H9 (cell line): Measurements from ENCODE around the gene TMEM52B. TPM values are rescaled to one million over a fixed set of nuclear protein-coding genes. Genes with fewer than 3 reads are reported as not detected.

Source experiments
- DNase-seq: peaks from one replicate; pipeline ENCODE4 v3.0.0-alpha.2; 2017
- H2AFZ ChIP-seq: one replicate; pipeline ENCODE4 v1.6.1; 2013; ENCODE audit warnings: mild to moderate bottlenecking, low read length, control low read depth, moderate library complexity
- H2AK5ac ChIP-seq: 2 replicates; pipeline ENCODE4 v1.6.1; 2013; ENCODE audit warnings: low read length, control low read depth, mixed read lengths; ENCODE audit not compliant: insufficient read length
- H2BK120ac ChIP-seq: one replicate; pipeline ENCODE4 v1.6.1; 2013; ENCODE audit warnings: low read depth, mild to moderate bottlenecking, low read length, control low read depth, inconsistent platforms; ENCODE audit not compliant: poor library complexity, severe bottlenecking
- H2BK12ac ChIP-seq: 2 replicates; pipeline ENCODE4 v1.6.1; 2013; ENCODE audit warnings: low read length, control low read depth, mixed read lengths, low read depth; ENCODE audit not compliant: insufficient read length
- H2BK15ac ChIP-seq: 2 replicates; pipeline ENCODE4 v1.6.1; 2013; ENCODE audit warnings: low read depth, low read length, control low read depth
- H2BK20ac ChIP-seq: one replicate; pipeline ENCODE4 v1.6.1; 2013; ENCODE audit warnings: low read depth, mild to moderate bottlenecking, low read length, control low read depth, inconsistent platforms; ENCODE audit not compliant: poor library complexity, severe bottlenecking
- H2BK5ac ChIP-seq: 2 replicates; pipeline ENCODE4 v1.6.1; 2013; ENCODE audit warnings: low read length, control low read depth, mixed read lengths; ENCODE audit not compliant: insufficient read length
- H3K14ac ChIP-seq: 2 replicates; pipeline ENCODE4 v1.6.1; 2013; ENCODE audit warnings: low read length, control low read depth; ENCODE audit not compliant: insufficient read depth
- H3K18ac ChIP-seq: 2 replicates; pipeline ENCODE4 v1.6.1; 2013; ENCODE audit warnings: low read depth, mild to moderate bottlenecking, mixed read lengths, low read length, control low read depth; ENCODE audit not compliant: insufficient read length
- H3K23ac ChIP-seq: 2 replicates; pipeline ENCODE4 v1.6.1; 2013; ENCODE audit warnings: low read length, control low read depth, mixed read lengths, low read depth; ENCODE audit not compliant: insufficient read length
- H3K23me2 ChIP-seq: 2 replicates; pipeline ENCODE4 v1.6.1; 2013; ENCODE audit warnings: low read depth, mild to moderate bottlenecking, mixed read lengths, low read length, control low read depth; ENCODE audit not compliant: insufficient read length, poor library complexity, severe bottlenecking
- H3K27ac ChIP-seq: 2 replicates; pipeline ENCODE4 v1.5.1; 2013; ENCODE audit warnings: low read length, control low read depth, mixed read lengths, low read depth; ENCODE audit not compliant: insufficient read length
- H3K27me3 ChIP-seq: 2 replicates; pipeline ENCODE4 v1.6.1; 2013; ENCODE audit warnings: low read length, control low read depth, inconsistent platforms; ENCODE audit not compliant: insufficient read depth
- H3K4ac ChIP-seq: 2 replicates; pipeline ENCODE4 v1.6.1; 2013; ENCODE audit warnings: low read depth, mild to moderate bottlenecking, control low read depth, inconsistent platforms, low read length, moderate library complexity
- H3K4me1 ChIP-seq: 2 replicates; pipeline ENCODE4 v1.6.1; 2013; ENCODE audit warnings: low read length, control low read depth, inconsistent platforms; ENCODE audit not compliant: insufficient read depth
- H3K4me2 ChIP-seq: 2 replicates; pipeline ENCODE4 v1.6.1; 2013; ENCODE audit warnings: low read length, control low read depth, mixed read lengths; ENCODE audit not compliant: insufficient read length, insufficient read depth
- H3K56ac ChIP-seq: 2 replicates; pipeline ENCODE4 v1.6.1; 2013; ENCODE audit warnings: low read depth, mild to moderate bottlenecking, mixed read lengths, low read length, control low read depth; ENCODE audit not compliant: insufficient read length
- H3K79me1 ChIP-seq: 2 replicates; pipeline ENCODE4 v1.6.1; 2013; ENCODE audit warnings: low read depth, mild to moderate bottlenecking, moderate library complexity, low read length, control low read depth, inconsistent platforms; ENCODE audit not compliant: insufficient read depth, poor library complexity, severe bottlenecking
- H3K79me2 ChIP-seq: 2 replicates; pipeline ENCODE4 v1.6.1; 2013; ENCODE audit warnings: low read length, control low read depth, inconsistent platforms; ENCODE audit not compliant: insufficient read depth
- H3K9ac ChIP-seq: 2 replicates; pipeline ENCODE4 v1.6.1; 2013; ENCODE audit warnings: low read length, control low read depth, mixed read lengths; ENCODE audit not compliant: insufficient read length; ENCODE audit errors: extremely low read depth
- H3K9me3 ChIP-seq: one replicate; pipeline ENCODE4 v1.6.1; 2013; ENCODE audit warnings: low read depth, low read length, inconsistent platforms; ENCODE audit not compliant: control insufficient read depth
- H3T11ph ChIP-seq: one replicate; pipeline ENCODE4 v1.6.1; 2013; ENCODE audit warnings: mild to moderate bottlenecking, low read length, control low read depth, inconsistent platforms
- H4K20me1 ChIP-seq: one replicate; pipeline ENCODE4 v1.6.1; 2013; ENCODE audit not compliant: control insufficient read depth, insufficient read length, insufficient read depth
- H4K5ac ChIP-seq: 2 replicates; pipeline ENCODE4 v1.6.1; 2013; ENCODE audit warnings: low read depth, mild to moderate bottlenecking, mixed read lengths, low read length, control low read depth; ENCODE audit not compliant: insufficient read length
- H4K8ac ChIP-seq: replicated peaks from 2 replicates; pipeline ENCODE4 v1.6.1; 2013; ENCODE audit warnings: low read length, control low read depth, mixed read lengths, low read depth; ENCODE audit not compliant: insufficient read length
- H4K91ac ChIP-seq: 2 replicates; pipeline ENCODE4 v1.6.1; 2013; ENCODE audit warnings: low read depth, mild to moderate bottlenecking, moderate library complexity, mixed read lengths, low read length, control low read depth; ENCODE audit not compliant: insufficient read length
- H3K27ac Mint-ChIP-seq, 3 experiments: 2 replicates in 2 of 3; 3 replicates in 1 of 3; pipeline ENCODE4 v1.8.0; 2020 to 2021; ENCODE audit warnings: mixed read lengths in 3 of 3, mild to moderate bottlenecking in 1 of 3, moderate library complexity in 1 of 3
- H3K27me3 Mint-ChIP-seq: 2 replicates; pipeline ENCODE4 v1.8.0; 2021; ENCODE audit warnings: low read depth, mild to moderate bottlenecking, moderate library complexity, mixed read lengths
- H3K36me3 Mint-ChIP-seq, 3 experiments: 2 replicates in 2 of 3; 3 replicates in 1 of 3; pipeline ENCODE4 v1.8.0; 2020 to 2021; ENCODE audit warnings: low read depth in 3 of 3, mixed read lengths in 3 of 3; ENCODE audit not compliant: insufficient read depth in 1 of 3
- H3K4me1 Mint-ChIP-seq, 2 experiments: 2 replicates each; pipeline ENCODE4 v1.8.0; 2020; ENCODE audit warnings: mixed read lengths in 2 of 2
- H3K4me3 Mint-ChIP-seq, 2 experiments: 2 replicates in 1 of 2; 3 replicates in 1 of 2; pipeline ENCODE4 v1.8.0; 2020 to 2021; ENCODE audit warnings: mild to moderate bottlenecking in 2 of 2, mixed read lengths in 2 of 2, moderate library complexity in 1 of 2
- H3K9me3 Mint-ChIP-seq, 2 experiments: 2 replicates in 1 of 2; 3 replicates in 1 of 2; pipeline ENCODE4 v1.8.0; 2020; ENCODE audit warnings: mild to moderate bottlenecking in 2 of 2, mixed read lengths in 2 of 2, moderate library complexity in 1 of 2
- CTCF ChIP-seq: fragments of 200-600 bp; sonication (generic); conservative IDR thresholded peaks from 3 replicates; pipeline ENCODE4 v1.8.0; 2021; ENCODE audit warnings: antibody characterized with exemption, mild to moderate bottlenecking
- WGBS: extraction: QIAGEN DNeasy Blood & Tissue Kit; methylation state at CpG from one replicate; pipeline ENCODE4 v1.1.7; 2013; ENCODE audit warnings: missing lambda C conversion rate, low lambda C conversion rate, mixed read lengths; ENCODE audit not compliant: insufficient read length; ENCODE audit errors: extremely low coverage; 5-methylcytosine and 5-hydroxymethylcytosine counted together
- total RNA-seq: library from RNA; stranded (reverse); gene quantifications from 2 replicates; pipeline ENCODE4 v1.2.1, GENCODE V29; 2021

The TMEM52B gene
- total RNA-seq, 1 experiment from 2014 or later, result not detected

GRCh38 chr12:10151621-10152020, 27.2 kb upstream of the TMEM52B start:
- Histone ChIP-seq H2BK5ac (no peak overlapping the region), H3K14ac (no peak overlapping the region), H3K79me1 (no peaks in the 10 kb centered on the region), H4K8ac (no peak overlapping the region), H2BK15ac (no peak overlapping the region), H3K4ac (no peak overlapping the region), H3K23me2 (peaks cover 9% of the 10 kb centered on the region), H3K56ac (no peak overlapping the region), H3K27ac (no peak overlapping the region), H3K9ac (no peak overlapping the region), H2BK120ac (no peak overlapping the region), H4K91ac (no peak overlapping the region), H3K27me3 (no peaks in the 10 kb centered on the region), H3K79me2 (no peaks in the 10 kb centered on the region), H3T11ph (no peak overlapping the region), H3K4me1 (no peaks in the 10 kb centered on the region; the same call in 1 of the 2 replicates), H3K4me2 (no peak overlapping the region), H2AFZ (no peak overlapping the region), H2BK12ac (no peak overlapping the region), H3K23ac (no peak overlapping the region), H2AK5ac (no peak overlapping the region), H4K20me1 (no peaks in the 10 kb centered on the region), H3K9me3 (no peaks in the 10 kb centered on the region), H4K5ac (no peak overlapping the region), H2BK20ac (no peak overlapping the region), H3K18ac (no peak overlapping the region)
- no peak for DNase-seq
- no peaks in the 10 kb centered on the region for H3K36me3 Mint-ChIP-seq
- H3K27me3 Mint-ChIP-seq, result peaks cover 4% of the 10 kb centered on the region; the same call in 1 of the 2 replicates
- H3K4me3 Mint-ChIP-seq, result no peak overlapping the region
- TF ChIP-seq CTCF, result no peak
- H3K27ac Mint-ChIP-seq, result no peak overlapping the region
- H3K9me3 Mint-ChIP-seq, result peaks cover 0 to 2% of the 10 kb centered on the region in 2 experiments; a peak in 2 of 5 replicates
- no CpG with 5 or more reads among the region's 2 CpGs for WGBS
- peaks cover 0 to 7% of the 10 kb centered on the region in 2 experiments; a peak in 3 of 4 replicates for H3K4me1 Mint-ChIP-seq
